ENCODE results near the gene FIBCD1.
A peak's percentile ranks its signal among the peaks of the same experiment; 100 is the strongest.

FIBCD1 gene

GRCh38 chr9:130938184-130938651, 829 bp downstream of the FIBCD1 start:
- TF ChIP-seq CTCF (conservative IDR thresholded peaks at IDR 0.05) = no peak
- no peak for TF ChIP-seq ZFX (IDR thresholded peaks at IDR 0.05)
- no peak overlapping the region for H3K27ac ChIP-seq

GRCh38 chr9:130937146-130938076, 1.6 kb downstream of the FIBCD1 start:
- H3K27ac ChIP-seq = no peak overlapping the region; the same call in 1 of the 2 replicates
- no peak for TF ChIP-seq ZFX (IDR thresholded peaks at IDR 0.05)
- no peak for TF ChIP-seq CTCF (conservative IDR thresholded peaks at IDR 0.05)

GRCh38 chr9:130936285-130937117, 2.5 kb downstream of the FIBCD1 start:
- peak overlapping the region; percentile 16; the same call in 1 of the 2 replicates for H3K27ac ChIP-seq

GRCh38 chr9:130935648-130936271, 3.3 kb downstream of the FIBCD1 start:
- no peak for TF ChIP-seq ZFX (IDR thresholded peaks at IDR 0.05)
- no peak for TF ChIP-seq CTCF (conservative IDR thresholded peaks at IDR 0.05)
- H3K27ac ChIP-seq = peak overlapping the region; percentile 16; the same call in 1 of the 2 replicates

More at GRCh38 chr9:130936285-130937117, 2.5 kb downstream of the FIBCD1 start:
- TF ChIP-seq CTCF (conservative IDR thresholded peaks at IDR 0.05) (no peak), ZFX (IDR thresholded peaks at IDR 0.05) (no peak)

- TF ChIP-seq CTCF (conservative IDR thresholded peaks at IDR 0.05) (no peak), ZFX (IDR thresholded peaks at IDR 0.05) (no peak)
- no peak overlapping the region for H3K27ac ChIP-seq
Measured at GRCh38 chr9:130934702-130935647, 4.1 kb downstream of the FIBCD1 start.

GRCh38 chr9:130934246-130934645, 4.8 kb downstream of the FIBCD1 start:
- TF ChIP-seq CTCF (conservative IDR thresholded peaks at IDR 0.05) (no peak), ZFX (IDR thresholded peaks at IDR 0.05) (no peak)
- H3K27ac ChIP-seq = no peak overlapping the region

Measured in C4-2B (cell line).